HCT116 (cell line): Measurements from ENCODE around the gene BOD1L1. TPM values are rescaled to one million over a fixed set of nuclear protein-coding genes. Genes with fewer than 3 reads are reported as not detected.

Experiments
- ATAC-seq: fragments of 200-7000 bp; cut with Tn5 transposase; 2 replicates; pipeline ENCODE4 v1.9.1; 2020; ENCODE audit warnings: mild to moderate bottlenecking, moderate library complexity
- BruUV-seq: library from RNA; stranded (reverse); fragments of 400-500 nt; replicated peaks from 2 replicates; lab custom pipeline; 2021; lab: Mats Ljungman, UMichigan
- CTCF ChIA-PET: fragments of 300-600 bp; sonication (Branson Sonifier 250); formaldehyde crosslinking; loops from one replicate; lab custom pipeline; 2021; ENCODE audit warnings: antibody characterized with exemption; lab: Charles Lee
- POLR2A ChIA-PET: fragments of 300-600, 350-600 bp; sonication (Branson Sonifier 250); formaldehyde crosslinking; loops from one replicate; lab custom pipeline; 2021; ENCODE audit warnings: antibody characterized with exemption; lab: Charles Lee
- RAD21 ChIA-PET, 2 experiments: fragments of 300-600 bp; sonication (Branson Sonifier 250); formaldehyde crosslinking; loops; one replicate each; lab custom pipeline; 2023; ENCODE audit warnings: low total read pairs in 2 of 2; ENCODE audit not compliant: uncharacterized antibody in 2 of 2, unreplicated experiment in 2 of 2, low non-redundant PET in 1 of 2; lab: Charles Lee
- DNase-seq: peaks from one replicate; pipeline ENCODE4 v3.0.0-alpha.2; 2010; ENCODE audit warnings: low read depth, low spot score
- H2AFZ ChIP-seq: fragments of 200-600 bp; shearing (Covaris generic), sonication (generic); 2 replicates; pipeline ENCODE4 v1.6.1; 2017; ENCODE audit warnings: low read depth, mixed run types, mixed read lengths, antibody characterized with exemption, low read length; ENCODE audit not compliant: poor library complexity, severe bottlenecking
- H3K27ac ChIP-seq: 2 replicates; pipeline ENCODE4 v1.5.1; 2012; ENCODE audit warnings: low read depth, low read length
- H3K27me3 ChIP-seq: fragments of 200-600 bp; sonication (generic); 2 replicates; pipeline ENCODE4 v1.6.1; 2016; ENCODE audit warnings: mixed run types, low read length, mixed read lengths; ENCODE audit not compliant: insufficient read depth
- H3K36me3 ChIP-seq, 2 experiments: fragments of 200-500 bp in 1 of 2; fragments of 200-600 bp in 1 of 2; sonication (Bioruptor generic) in 1 of 2; sonication (generic) in 1 of 2; 2 replicates each; pipeline versions ENCODE4 v1.5.1 to v1.6.1; 2014 to 2016; ENCODE audit warnings: low read length in 2 of 2, inconsistent platforms in 1 of 2, mixed read lengths in 1 of 2, mixed run types in 1 of 2; ENCODE audit not compliant: insufficient read depth in 2 of 2, control insufficient read depth in 1 of 2
- H3K4me1 ChIP-seq, 2 experiments: fragments of 200-600 bp in 1 of 2; sonication (generic) in 1 of 2; 2 replicates each; pipeline versions ENCODE4 v1.5.1 to v1.6.1; 2012 to 2017; ENCODE audit warnings: low read length in 2 of 2, inconsistent platforms in 1 of 2, mild to moderate bottlenecking in 1 of 2, mixed read lengths in 1 of 2, mixed run types in 1 of 2, moderate library complexity in 1 of 2; ENCODE audit not compliant: insufficient read depth in 2 of 2, control insufficient read depth in 1 of 2
- H3K4me2 ChIP-seq: fragments of 200-600 bp; sonication (generic); 2 replicates; pipeline ENCODE4 v1.6.1; 2017; ENCODE audit warnings: mixed run types, low read length, mixed read lengths
- H3K4me3 ChIP-seq, 2 experiments: fragments of 200-600 bp in 1 of 2; sonication (generic) in 1 of 2; replicated peaks in 1 of 2; 2 replicates each; pipeline ENCODE4 v1.5.1; 2011 to 2016; ENCODE audit warnings: low read length in 2 of 2, control low read depth in 1 of 2, low read depth in 1 of 2, mild to moderate bottlenecking in 1 of 2, mixed read lengths in 1 of 2, mixed run types in 1 of 2
- H3K79me2 ChIP-seq: fragments of 200-600 bp; sonication (generic); 2 replicates; pipeline ENCODE4 v1.6.1; 2017; ENCODE audit warnings: mild to moderate bottlenecking, mixed run types, low read length, moderate library complexity, mixed read lengths; ENCODE audit not compliant: insufficient read depth
- H3K9ac ChIP-seq: fragments of 200-600 bp; sonication (generic); 2 replicates; pipeline ENCODE4 v1.6.1; 2016; ENCODE audit warnings: low read length, mixed read lengths
- H3K9me2 ChIP-seq: fragments of 200-600 bp; sonication (generic), shearing (Covaris generic); 2 replicates; pipeline ENCODE4 v1.6.1; 2017; ENCODE audit warnings: mixed run types, mild to moderate bottlenecking, moderate library complexity; ENCODE audit not compliant: insufficient read depth
- H3K9me3 ChIP-seq, 2 experiments: fragments of 200-500 bp in 1 of 2; fragments of 200-600 bp in 1 of 2; sonication (Bioruptor generic) in 1 of 2; sonication (generic) in 1 of 2; 2 replicates each; pipeline ENCODE4 v1.6.1; 2014 to 2017; ENCODE audit warnings: low read length in 2 of 2, mixed read lengths in 2 of 2, inconsistent platforms in 1 of 2, low read depth in 1 of 2, mild to moderate bottlenecking in 1 of 2, mixed run types in 1 of 2, moderate library complexity in 1 of 2; ENCODE audit not compliant: control insufficient read depth in 1 of 2, insufficient read depth in 1 of 2
- H4K20me1 ChIP-seq: fragments of 200-600 bp; sonication (generic), shearing (Covaris generic); 2 replicates; pipeline ENCODE4 v1.6.1; 2017; ENCODE audit warnings: mixed run types, mild to moderate bottlenecking, moderate library complexity; ENCODE audit not compliant: insufficient read depth
- CBX3 ChIP-seq: IDR thresholded peaks from 2 replicates; pipeline ENCODE4 v1.6.1; 2012; ENCODE audit warnings: low read depth
- CEBPB ChIP-seq: IDR thresholded peaks from 2 replicates; pipeline ENCODE4 v1.6.1; 2012; ENCODE audit warnings: low read depth
- EGR1 ChIP-seq: IDR thresholded peaks from 2 replicates; pipeline ENCODE4 v1.6.1; 2012; ENCODE audit warnings: low read depth
- ELF1 ChIP-seq: IDR thresholded peaks from 2 replicates; pipeline ENCODE4 v1.6.1; 2012; ENCODE audit warnings: low read depth, borderline replicate concordance
- EZH2phosphoT487 ChIP-seq: fragments of 200-600 bp; IDR thresholded peaks from 2 replicates; pipeline ENCODE4 v1.6.1; 2018; ENCODE audit warnings: antibody characterized with exemption, borderline replicate concordance
- FOSL1 ChIP-seq: IDR thresholded peaks from 2 replicates; pipeline ENCODE4 v1.6.1; 2012; ENCODE audit warnings: low read depth
- JUND ChIP-seq: IDR thresholded peaks from 2 replicates; pipeline ENCODE4 v1.6.1; 2012
- POLR2AphosphoS5 ChIP-seq: IDR thresholded peaks from 2 replicates; pipeline ENCODE4 v1.6.1; 2011; ENCODE audit warnings: mild to moderate bottlenecking, low read depth, low read length, moderate library complexity
- RAD21 ChIP-seq: IDR thresholded peaks from 2 replicates; pipeline ENCODE4 v1.6.1; 2012; ENCODE audit warnings: low read depth, mild to moderate bottlenecking
- SIN3A ChIP-seq: IDR thresholded peaks from 2 replicates; pipeline ENCODE4 v1.6.1; 2012; ENCODE audit warnings: low read depth
- SP1 ChIP-seq: IDR thresholded peaks from 2 replicates; pipeline ENCODE4 v1.6.1; 2012; ENCODE audit warnings: low read depth
- SRF ChIP-seq: IDR thresholded peaks from 2 replicates; pipeline ENCODE4 v1.6.1; 2012; ENCODE audit warnings: low read depth
- TCF7L2 ChIP-seq: IDR thresholded peaks from 2 replicates; pipeline ENCODE4 v1.7.0; 2011; ENCODE audit warnings: borderline replicate concordance, inconsistent platforms; ENCODE audit not compliant: insufficient read depth, insufficient read length; ENCODE audit errors: extremely low read depth
- YY1 ChIP-seq: IDR thresholded peaks from 2 replicates; pipeline ENCODE4 v1.6.1; 2011; ENCODE audit warnings: low read length, low read depth, moderate library complexity, mild to moderate bottlenecking; ENCODE audit not compliant: insufficient replicate concordance; ENCODE audit errors: extremely low read depth
- ZFX ChIP-seq: fragments of 450-650 bp; IDR thresholded peaks from 2 replicates; pipeline ENCODE4 v1.6.1; 2017
- ZNF274 ChIP-seq: fragments of 200-500 bp; sonication (Bioruptor generic); IDR thresholded peaks from 2 replicates; pipeline ENCODE4 v1.6.1; 2014; ENCODE audit warnings: mild to moderate bottlenecking, low read depth, low read length, inconsistent platforms
- intact Hi-C: fragments of 100-400 bp; cut with micrococcal nuclease; formaldehyde crosslinking; loops from 2 replicates; pipeline ENCODE4 v1.10.0; 2022
- total RNA-seq: library from RNA; stranded (reverse); gene quantifications from one replicate; pipeline ENCODE4 v1.2.1, GENCODE V29; 2021; ENCODE audit not compliant: unreplicated experiment
- TF ChIP-seq, protein P1 (sequence below): IDR thresholded peaks from 2 replicates; pipeline ENCODE4 v1.6.1; 2011; ENCODE audit warnings: mild to moderate bottlenecking, low read length, moderate library complexity; ENCODE audit not compliant: insufficient replicate concordance; ENCODE audit errors: extremely low read depth
- TF ChIP-seq, protein P2 (sequence below): IDR thresholded peaks from 2 replicates; pipeline ENCODE4 v1.6.1; 2012
- TF ChIP-seq, protein P3 (sequence below): IDR thresholded peaks from 2 replicates; pipeline ENCODE4 v1.6.1; 2012; ENCODE audit warnings: low read depth
- TF ChIP-seq, protein P4 (sequence below): IDR thresholded peaks from 2 replicates; pipeline ENCODE4 v1.6.1; 2012

BOD1L1 gene
- total RNA-seq, 1 experiment from 2014 or later: 22.4 TPM

DNA sequence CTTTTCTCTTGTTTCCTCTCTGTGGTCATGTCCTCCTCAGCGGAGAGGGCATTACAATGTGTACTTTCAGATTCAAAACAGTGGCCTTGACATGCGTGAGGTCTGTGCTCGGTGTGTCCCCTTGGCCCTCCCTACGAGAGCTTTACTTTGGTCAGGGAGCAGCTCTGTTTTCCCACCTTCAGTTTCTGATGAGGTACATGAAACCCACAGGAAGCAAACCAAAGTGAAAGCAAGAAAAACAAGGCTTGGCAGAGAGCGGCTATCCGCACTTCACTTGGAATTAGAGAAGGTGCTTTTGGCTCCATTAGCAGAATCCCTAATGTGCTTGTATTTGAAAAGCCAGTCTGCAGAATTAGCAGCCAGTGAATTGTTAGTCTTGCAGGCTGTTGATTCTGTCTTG lies 19.5 kb upstream of the BOD1L1 start:
- intact Hi-C loops: no loop called here
- no peak overlapping the region for H3K4me3 ChIP-seq
- no peaks in the 10 kb centered on the region for H3K79me2 ChIP-seq
- no TSS peak for BruUV-seq
- ChIA-PET RAD21 (no interaction called here), POLR2A (no interaction called here), CTCF (no interaction called here)
- H3K9ac ChIP-seq: no peak overlapping the region
- H3K4me2 ChIP-seq: no peak overlapping the region
- 0 out of 2 replicates have a peak, but pooled peaks cover 5% of the 10 kb centered on the region for H3K27me3 ChIP-seq
- no peak for TF ChIP-seq YY1
- no peak for TF ChIP-seq TCF7L2
- no peak for TF ChIP-seq ZNF274
- TF ChIP-seq CBX3: no peak
- TF ChIP-seq POLR2AphosphoS5: no peak
- TF ChIP-seq SIN3A: no peak
- TF ChIP-seq, protein P1, sequence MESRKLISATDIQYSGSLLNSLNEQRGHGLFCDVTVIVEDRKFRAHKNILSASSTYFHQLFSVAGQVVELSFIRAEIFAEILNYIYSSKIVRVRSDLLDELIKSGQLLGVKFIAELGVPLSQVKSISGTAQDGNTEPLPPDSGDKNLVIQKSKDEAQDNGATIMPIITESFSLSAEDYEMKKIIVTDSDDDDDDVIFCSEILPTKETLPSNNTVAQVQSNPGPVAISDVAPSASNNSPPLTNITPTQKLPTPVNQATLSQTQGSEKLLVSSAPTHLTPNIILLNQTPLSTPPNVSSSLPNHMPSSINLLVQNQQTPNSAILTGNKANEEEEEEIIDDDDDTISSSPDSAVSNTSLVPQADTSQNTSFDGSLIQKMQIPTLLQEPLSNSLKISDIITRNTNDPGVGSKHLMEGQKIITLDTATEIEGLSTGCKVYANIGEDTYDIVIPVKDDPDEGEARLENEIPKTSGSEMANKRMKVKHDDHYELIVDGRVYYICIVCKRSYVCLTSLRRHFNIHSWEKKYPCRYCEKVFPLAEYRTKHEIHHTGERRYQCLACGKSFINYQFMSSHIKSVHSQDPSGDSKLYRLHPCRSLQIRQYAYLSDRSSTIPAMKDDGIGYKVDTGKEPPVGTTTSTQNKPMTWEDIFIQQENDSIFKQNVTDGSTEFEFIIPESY: no peak
- TF ChIP-seq, protein P2, sequence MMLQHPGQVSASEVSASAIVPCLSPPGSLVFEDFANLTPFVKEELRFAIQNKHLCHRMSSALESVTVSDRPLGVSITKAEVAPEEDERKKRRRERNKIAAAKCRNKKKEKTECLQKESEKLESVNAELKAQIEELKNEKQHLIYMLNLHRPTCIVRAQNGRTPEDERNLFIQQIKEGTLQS: no peak
- TF ChIP-seq JUND: no peak
- TF ChIP-seq RAD21: no peak
- TF ChIP-seq SP1: no peak
- TF ChIP-seq, protein P3, sequence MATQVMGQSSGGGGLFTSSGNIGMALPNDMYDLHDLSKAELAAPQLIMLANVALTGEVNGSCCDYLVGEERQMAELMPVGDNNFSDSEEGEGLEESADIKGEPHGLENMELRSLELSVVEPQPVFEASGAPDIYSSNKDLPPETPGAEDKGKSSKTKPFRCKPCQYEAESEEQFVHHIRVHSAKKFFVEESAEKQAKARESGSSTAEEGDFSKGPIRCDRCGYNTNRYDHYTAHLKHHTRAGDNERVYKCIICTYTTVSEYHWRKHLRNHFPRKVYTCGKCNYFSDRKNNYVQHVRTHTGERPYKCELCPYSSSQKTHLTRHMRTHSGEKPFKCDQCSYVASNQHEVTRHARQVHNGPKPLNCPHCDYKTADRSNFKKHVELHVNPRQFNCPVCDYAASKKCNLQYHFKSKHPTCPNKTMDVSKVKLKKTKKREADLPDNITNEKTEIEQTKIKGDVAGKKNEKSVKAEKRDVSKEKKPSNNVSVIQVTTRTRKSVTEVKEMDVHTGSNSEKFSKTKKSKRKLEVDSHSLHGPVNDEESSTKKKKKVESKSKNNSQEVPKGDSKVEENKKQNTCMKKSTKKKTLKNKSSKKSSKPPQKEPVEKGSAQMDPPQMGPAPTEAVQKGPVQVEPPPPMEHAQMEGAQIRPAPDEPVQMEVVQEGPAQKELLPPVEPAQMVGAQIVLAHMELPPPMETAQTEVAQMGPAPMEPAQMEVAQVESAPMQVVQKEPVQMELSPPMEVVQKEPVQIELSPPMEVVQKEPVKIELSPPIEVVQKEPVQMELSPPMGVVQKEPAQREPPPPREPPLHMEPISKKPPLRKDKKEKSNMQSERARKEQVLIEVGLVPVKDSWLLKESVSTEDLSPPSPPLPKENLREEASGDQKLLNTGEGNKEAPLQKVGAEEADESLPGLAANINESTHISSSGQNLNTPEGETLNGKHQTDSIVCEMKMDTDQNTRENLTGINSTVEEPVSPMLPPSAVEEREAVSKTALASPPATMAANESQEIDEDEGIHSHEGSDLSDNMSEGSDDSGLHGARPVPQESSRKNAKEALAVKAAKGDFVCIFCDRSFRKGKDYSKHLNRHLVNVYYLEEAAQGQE: no peak
- TF ChIP-seq FOSL1: no peak
- TF ChIP-seq EGR1: no peak
- TF ChIP-seq EZH2phosphoT487: no peak
- no peak for TF ChIP-seq SRF
- no peak for TF ChIP-seq CEBPB
- TF ChIP-seq ELF1: no peak
- TF ChIP-seq ZFX: no peak
- TF ChIP-seq, protein P4, sequence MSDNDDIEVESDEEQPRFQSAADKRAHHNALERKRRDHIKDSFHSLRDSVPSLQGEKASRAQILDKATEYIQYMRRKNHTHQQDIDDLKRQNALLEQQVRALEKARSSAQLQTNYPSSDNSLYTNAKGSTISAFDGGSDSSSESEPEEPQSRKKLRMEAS: no peak
- ATAC-seq (no peak), DNase-seq (no peak)
- H3K36me3 ChIP-seq: no peaks in the 10 kb centered on the region
- no peaks in the 10 kb centered on the region for H3K9me2 ChIP-seq
- no peaks in the 10 kb centered on the region for H4K20me1 ChIP-seq
- H3K27ac ChIP-seq: no peak overlapping the region
- H2AFZ ChIP-seq: no peak overlapping the region
- no peaks in the 10 kb centered on the region for H3K9me3 ChIP-seq
- H3K4me1 ChIP-seq: no peaks in the 10 kb centered on the region
